SH-SY5Y (cell line): ENCODE measurements around the gene CCDC85A.

Experiments used
- GATA2 ChIP-seq: IDR thresholded peaks from 2 replicates; pipeline ENCODE4 v1.6.1; 2011; ENCODE audit warnings: mild to moderate bottlenecking, low read depth, low read length
- GATA3 ChIP-seq: IDR thresholded peaks from 2 replicates; pipeline ENCODE4 v1.6.1; 2011; ENCODE audit warnings: low read depth, mild to moderate bottlenecking, low read length, moderate library complexity

GRCh38 chr2:56326346-56326741, 142.6 kb downstream of the CCDC85A start:
- TF ChIP-seq GATA2 (no peak), GATA3 (no peak)
